ENCODE data around the gene TRIM66.

The TRIM66 gene

DNA sequence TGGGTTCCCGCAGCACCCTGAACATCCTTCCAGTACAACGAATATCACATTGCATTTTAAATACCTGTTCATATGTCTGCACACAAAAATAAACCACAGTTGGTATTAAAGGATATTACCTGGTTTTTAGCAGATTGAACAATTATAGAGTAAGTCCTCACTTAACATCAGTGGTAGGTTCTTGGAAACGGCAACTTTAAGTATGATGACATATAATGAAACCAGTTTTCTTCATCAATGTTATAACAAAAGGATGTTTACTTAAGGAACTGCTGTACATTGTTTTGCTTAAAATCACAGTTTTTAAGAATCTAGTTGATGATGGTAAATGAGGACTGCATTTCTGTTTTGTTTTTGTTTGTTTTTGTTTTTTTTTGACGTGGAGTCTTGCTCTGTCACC lies 28.0 kb downstream of the TRIM66 start:
- DNase-seq (ENCODE audit: low spot score), result no peak

DNA sequence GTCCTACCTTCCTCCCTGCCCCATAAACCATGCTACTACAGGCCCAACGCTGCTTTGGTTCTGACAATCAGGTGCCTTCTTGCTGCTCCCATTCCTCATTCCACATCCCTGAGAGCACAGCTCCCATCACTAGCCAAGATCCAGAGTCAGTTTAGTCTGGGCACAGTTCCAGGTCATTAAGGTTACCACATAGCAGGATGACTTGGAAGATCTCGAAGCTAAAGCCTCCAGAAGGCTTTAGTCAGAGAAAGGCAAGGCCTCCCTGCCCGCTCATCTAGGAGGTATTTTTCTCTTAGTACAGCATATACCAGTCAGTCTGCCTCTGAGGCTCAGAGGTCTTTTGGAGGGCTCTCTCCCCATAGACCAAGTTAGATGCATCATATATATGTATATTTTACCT lies 30.3 kb downstream of the TRIM66 start:
- DNase-seq (ENCODE audit: low spot score), result no peak

DNA sequence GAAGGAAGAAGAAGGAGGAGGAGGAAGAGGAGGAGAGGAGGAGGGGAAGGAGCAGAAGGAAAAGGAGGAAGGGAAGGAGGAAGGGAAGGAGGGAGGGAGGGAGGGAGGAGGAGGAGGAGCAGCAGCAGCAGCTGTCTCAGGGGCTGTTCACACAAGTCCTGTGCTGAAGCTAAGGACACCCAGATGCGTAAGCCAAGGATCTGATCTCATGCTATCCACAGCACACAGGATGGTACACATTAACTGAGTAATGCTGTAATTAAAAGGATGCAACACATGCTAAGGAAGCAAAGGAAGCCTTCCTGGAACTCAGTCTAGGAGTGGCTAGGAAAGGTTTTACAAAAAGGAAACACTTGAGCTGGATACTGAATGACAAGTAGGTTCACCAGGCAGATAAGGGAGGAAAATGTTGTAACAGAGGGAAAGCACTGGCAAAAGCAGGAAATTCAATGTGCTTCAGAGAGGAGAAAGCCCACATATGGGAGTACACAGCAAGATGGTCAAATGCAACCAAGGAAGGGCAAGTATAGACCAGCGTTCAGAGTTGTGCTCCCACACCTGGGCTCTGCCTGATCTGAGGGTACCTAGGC lies 32.0 kb downstream of the TRIM66 start:
- DNase-seq (ENCODE audit: low spot score), result no peak

DNA sequence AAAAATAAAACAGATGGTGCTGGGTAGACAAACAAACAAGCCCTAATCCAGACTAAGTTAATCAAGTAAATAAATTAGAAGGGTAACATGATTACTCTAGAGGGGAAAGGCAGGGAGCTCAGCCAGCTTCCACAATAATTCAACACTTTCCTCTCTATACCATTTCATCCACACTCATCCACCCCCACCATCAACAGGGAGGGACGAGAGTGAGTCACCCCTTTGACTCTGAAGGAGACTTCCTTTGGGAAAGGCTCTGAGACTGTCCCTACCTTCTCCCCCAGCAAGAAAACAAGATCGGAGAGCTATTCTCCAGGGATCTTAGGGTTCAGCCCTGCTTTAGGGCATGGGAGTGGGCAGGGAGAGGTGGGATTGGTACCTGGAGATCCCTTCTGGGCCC lies 33.1 kb downstream of the TRIM66 start:
- no peak for DNase-seq (ENCODE audit: low spot score)

DNA sequence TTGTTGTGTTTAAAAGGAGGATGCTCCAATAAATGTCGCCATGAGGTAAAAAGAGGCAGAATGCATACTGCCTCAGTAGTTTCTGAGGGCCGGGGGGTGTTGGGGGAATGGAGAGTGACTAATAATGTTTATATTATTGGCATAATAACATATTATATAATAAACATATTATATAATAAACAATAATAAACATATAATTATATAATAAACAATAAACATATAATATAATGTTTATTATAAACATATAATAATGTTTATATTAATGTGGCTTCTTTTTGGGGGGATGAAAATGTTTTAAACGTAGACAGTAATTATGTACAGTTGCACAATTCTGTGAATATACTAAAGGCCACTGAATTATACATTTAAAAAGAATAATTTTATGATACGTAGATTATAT lies 35.6 kb downstream of the TRIM66 start:
- DNase-seq (ENCODE audit: low spot score), result no peak

DNA sequence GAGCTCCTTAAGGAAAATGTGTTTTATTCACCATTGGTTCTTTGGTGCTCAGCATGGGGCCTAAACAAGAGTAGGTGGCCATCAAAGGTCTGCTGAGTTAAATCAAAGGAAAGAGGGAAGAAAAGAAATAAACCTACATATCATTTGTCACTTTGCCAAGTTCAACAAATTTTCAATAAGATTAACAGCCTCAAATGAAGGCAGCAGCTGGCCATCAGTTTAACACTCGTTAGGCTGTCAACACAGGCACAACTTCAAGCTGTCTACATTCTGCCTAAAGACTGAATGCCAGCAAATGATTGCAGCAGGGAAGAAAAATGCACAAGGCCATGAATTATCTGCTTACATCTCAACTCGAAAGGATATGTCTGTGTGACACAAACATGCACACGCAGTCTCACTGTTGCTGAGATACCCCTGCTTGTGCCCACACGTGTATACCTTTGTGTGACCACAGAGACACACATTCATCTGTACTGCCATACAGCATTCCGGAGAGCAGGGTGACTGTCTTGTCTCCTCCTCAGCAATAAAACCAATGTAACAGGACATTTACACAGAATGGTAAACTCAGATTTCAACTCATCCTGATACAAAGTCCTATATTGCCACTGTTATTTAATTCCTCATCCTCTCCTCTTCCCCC lies 40.1 kb downstream of the TRIM66 start:
- DNase-seq (ENCODE audit: low spot score), result no peak

DNA sequence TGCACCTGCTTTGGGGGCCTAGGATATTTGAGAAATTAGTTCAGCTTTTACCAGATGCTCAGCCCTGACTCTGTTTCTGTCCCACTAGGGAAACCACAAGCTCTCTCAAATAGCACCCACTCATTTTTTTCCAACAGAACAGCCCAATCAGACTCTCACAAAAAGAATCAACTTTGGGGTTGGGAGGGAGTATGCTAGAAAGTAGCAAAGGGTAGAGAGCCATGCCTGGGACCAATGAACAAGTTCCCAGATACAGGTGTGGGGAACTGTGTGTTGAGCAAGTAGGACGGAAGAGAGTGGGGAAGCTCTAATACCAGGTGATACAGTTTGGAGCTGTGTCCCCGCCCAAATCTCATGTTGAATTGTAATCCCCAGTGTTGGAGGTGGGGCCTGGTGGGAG lies 41.1 kb downstream of the TRIM66 start:
- DNase-seq (ENCODE audit: low spot score), result no peak

DNA sequence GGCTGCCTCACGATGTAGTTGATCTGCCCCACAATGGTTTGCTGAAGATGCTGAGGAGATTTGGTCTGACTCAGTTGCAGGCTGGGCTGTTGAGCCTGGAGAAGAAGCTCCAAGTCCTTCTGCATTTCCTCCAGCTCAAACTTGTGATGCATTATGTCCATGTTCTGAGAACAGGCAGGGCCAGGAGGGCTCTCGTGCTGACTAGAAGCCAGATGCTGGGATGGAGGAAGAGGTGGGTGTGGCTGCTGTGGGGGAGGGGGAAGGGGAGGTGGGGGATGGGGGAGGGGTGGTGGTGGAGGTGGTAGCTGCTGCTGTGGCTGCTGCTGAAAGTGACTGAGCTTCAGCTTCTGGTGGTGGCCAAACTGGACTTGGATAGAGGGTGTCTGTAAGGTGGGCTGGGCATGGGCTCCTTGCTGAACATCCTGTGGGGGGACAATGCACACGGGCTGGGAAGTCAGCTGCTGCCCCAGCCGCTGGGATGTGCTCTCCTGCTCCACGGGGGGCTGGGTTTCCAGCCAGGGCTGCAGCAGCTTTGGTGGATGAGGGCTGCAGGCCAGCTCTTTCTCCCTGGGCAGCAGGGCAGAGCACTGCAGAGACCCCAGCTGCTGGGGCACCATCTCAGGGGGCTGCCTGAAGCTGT lies 42.1 kb downstream of the TRIM66 start:
- DNase-seq (ENCODE audit: low spot score), result no peak

DNA sequence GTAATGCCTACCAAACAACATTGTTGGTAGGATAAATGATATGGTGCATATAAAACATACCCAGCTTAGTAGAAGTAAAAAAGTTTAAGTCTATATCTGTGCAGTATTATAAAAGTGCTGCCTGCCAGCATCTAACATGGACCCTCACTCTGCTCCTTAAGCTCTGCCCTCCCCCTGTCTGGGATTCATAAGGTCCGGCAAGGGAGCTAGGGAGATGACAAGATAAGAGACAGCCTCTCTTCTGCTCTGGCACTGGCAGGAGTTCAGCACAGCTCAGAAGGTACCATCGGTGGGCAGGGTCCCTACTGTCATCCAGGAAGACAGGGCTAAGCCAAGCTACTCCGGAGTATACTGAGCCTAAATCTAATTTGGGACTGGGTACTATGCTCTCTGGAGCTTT lies 42.8 kb downstream of the TRIM66 start:
- no peak for DNase-seq (ENCODE audit: low spot score)

DNA sequence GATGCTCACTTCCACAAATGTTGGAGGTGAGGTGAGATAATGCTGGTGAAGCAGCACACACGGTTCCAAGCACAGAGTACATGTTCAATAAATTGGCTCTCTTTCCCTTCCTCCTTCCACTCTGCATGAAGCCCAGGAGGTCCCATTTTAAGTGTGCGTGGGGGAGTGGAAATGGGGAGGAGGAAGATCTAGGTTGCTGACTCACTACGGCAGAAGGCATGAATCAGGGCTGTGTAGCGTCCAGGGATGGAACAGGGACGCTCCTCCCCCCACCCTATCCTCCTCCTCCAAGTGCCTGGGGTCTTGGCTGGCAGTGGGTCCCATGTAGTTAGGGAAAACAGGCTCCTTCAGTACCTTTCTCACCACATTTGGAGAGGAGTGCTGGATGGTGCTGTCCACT lies 44.2 kb downstream of the TRIM66 start:
- no peak for DNase-seq (ENCODE audit: low spot score)

DNA sequence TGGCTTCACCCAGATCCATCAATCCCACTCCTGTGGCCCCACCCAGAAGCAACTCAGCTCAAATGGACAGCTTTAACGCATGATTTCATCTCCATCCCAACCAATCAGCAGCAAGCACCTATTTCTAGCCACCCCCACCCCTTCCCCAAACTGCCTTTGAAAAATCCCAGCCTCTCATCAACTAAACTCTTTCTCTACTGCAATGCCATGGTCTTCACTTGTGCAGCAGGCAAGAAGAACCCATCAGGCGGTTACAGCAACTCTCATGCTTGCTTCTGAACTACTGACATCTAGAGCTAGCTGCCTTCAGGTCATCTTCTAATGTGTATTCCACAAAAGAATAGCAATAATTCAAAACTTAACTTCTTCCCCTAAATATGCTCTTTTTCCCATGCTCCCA lies 46.3 kb downstream of the TRIM66 start:
- no peak for DNase-seq (ENCODE audit: low spot score)

DNA sequence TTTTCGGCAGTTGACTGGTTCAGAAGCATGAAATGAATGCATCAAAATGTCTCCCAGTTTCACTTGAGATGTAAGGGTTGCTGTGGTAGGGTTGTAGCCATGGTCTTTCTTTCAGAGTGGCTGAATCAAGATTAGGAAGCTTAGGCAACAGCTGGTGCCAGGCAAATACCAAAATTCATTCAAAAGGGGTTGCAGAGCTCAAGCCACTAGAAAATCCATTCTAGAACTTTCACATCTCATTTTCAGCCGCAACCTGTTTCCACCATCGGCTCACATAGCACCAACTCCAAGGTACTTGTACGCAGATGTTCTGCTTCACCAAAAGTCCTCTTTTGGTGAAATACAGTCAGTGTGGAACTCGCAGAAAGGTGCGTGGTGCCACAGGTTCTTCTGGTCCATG lies 48.0 kb downstream of the TRIM66 start:
- DNase-seq (ENCODE audit: low spot score), result no peak

DNA sequence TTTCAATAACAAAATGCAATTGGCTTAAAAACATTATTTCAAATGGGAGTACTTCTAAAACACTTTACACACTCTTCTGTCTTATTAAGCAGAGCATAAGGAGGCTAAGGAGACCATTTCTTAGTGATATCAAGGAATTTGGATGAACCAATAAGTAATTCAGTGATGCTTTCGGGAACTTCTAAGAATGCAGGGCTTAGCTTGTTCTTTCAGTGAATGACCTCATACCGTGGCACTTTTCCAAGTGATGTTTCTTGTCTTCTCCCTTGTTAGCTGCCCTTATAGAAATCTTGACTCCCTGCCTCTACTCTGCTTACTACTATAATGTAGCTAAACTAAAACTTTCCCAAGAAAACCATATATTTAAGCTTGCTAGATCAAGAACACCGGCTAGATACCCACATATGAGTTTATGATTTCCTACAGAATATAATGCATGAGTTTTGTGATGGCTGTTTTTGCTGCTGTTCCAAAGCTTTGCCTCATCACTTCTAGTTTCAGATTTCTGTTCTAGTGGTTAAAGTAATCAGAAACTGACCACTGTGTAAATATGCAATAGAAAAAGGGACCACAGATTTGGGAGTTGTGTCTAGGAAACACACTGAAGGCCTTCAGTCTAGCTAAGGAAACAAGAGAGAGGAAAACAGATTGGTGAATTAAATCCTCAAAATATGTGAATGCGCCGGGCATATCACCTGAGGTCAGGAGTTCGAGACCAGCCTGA lies 50.9 kb downstream of the TRIM66 start:
- no peak for DNase-seq (ENCODE audit: low spot score)

DNA sequence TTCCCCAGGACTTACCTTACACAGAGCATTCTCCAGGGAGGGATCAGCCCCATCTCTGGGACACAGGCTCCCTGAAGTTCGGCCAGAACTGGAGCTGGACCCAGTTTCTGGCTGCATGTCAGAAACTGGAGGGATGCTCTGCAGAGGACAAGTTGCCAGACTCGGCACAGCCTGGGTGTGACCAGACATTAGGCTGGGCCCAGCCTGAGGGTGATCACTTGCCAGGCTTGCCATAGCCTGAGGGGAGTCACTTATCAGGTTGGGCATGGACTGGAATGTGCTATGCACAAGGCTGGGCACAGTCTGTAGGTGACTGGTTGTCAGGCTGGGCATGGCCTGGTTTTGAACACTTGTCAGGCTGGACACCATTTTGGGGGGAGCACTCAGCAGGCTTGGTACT lies 57.8 kb downstream of the TRIM66 start:
- no peak for DNase-seq (ENCODE audit: low spot score)

DNA sequence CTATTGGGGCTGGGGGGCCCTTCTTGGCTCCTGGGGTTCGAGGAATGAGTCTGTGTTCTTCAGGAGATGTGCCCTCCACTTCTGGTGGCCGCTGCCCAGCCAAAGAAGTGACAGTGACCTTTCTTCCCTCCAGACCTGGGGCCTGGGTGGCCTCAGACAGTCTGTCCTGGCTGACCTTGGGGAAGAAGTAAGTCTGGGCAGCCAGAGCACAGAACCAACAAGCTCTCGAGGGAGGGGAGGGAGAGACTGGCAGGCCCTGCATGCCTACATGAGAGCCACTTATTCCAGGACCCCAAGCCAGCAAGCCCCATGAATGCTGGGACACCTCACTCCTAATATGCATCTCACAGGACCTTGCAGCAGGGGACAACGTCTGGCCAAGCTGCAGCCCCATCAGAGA lies 61.3 kb downstream of the TRIM66 start:
- DNase-seq (ENCODE audit: low spot score), result no peak

DNA sequence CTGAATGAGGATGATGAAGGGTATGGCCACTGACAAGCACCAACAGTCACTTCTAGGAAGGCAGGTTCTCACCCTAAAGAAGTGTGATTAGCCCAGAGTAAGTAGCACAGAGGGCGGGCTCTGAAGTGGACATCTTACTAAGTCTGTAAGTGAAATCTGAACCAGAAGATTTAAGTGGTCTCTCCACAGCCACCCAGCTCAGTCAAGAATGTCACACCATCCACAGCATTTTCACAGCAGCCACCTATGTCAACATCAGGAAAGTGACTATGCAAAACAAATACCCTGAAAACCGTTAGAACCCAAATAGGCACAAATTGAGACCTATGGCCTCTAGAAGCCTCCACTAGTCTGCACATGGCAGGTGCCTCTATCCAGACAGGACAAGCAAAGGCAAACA lies 65.4 kb downstream of the TRIM66 start:
- no peak for DNase-seq (ENCODE audit: low spot score)

DNA sequence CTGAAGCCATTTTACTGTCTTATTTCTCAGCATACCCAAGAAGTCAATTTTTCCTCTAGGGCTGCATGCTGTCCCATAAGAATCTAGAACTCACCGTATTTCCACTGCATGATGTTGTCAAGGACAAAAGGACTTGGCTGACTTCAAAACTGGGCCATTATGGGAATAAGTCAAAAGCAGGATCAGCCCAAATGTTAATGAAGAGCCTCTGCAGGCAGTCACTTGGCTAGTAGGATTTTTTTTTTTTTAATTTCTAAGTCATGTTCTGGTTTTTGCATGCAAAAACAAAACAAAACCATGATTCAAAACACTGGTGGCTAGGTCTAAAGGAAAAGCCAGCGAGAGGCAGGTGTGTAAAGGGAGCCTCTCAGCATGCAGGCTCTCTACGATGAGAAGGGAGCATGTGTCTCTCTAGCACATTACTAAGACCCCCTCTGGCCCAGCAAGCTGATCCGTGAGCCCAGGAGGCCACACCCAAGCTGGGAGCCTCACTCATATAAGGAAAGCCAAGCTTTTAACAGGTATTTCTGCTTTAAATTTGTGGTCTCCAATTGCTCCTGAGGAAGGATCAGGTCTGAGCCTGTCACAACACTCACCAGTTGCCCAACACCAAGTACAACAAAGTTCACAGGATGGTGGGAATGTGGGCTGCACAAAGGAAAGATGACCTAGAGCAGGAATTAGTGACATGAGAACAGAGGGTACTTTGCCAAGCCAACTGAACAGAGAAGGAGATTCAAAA lies 67.0 kb downstream of the TRIM66 start:
- DNase-seq (ENCODE audit: low spot score), result no peak

DNA sequence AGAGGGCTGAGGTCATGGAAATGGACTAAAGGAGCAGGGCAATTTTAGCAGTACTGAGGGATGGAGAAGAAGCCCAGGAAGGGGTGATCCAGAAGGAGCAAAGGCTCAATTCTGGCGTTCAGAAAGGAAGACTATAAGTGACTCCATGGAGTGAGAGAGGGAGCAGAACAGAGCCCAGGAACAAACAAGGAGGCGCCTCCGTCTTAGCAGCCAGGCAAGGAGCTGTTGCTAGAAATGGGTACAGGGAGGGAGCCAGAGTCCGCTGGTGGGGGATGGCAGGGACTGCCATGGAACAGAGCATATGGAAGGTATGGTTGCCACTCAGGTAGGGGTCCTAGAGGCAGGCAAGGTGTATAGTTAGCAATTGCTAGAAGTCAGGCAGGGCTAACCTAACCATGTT lies 68.0 kb downstream of the TRIM66 start:
- DNase-seq (ENCODE audit: low spot score), result no peak

DNA sequence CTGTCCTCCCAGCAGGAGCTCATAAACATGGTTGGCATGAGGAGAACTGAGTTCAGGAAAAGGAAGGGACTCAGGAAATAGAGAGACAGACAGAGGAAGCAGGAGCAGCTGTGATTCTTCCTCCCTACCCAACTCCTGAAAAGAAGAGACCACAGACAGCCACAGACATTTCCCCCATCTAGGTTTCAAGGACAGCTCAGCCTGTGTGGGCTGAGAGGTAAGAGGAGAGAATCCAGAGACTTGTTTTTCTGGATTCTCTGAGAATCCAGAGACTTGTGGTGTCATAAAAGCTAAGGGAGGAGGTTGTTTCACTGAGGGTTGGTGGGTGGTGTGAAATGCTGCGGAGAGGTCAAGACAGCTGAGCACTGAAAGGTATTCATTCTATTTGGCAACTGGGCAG lies 69.4 kb downstream of the TRIM66 start:
- DNase-seq (ENCODE audit: low spot score), result no peak

DNA sequence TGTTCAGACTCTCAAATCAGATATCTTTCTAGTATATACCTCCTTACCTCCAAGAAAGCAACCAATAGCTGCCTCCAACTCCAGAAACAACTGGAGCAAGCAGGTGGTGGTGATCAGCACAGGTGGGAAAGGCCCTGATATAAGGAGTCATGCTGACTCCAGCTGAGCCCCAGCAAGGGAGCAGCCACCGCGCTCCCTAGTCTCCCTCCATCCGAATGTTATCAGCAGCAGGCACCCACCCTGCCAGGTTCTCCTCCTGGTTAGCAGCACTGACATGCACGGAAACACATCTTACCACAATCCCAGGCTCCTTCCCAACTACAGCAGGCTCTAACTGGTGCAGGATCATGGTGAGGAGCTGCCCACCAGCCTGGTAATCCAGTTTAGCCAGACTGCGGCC lies 69.9 kb downstream of the TRIM66 start:
- no peak for DNase-seq (ENCODE audit: low spot score)

DNA sequence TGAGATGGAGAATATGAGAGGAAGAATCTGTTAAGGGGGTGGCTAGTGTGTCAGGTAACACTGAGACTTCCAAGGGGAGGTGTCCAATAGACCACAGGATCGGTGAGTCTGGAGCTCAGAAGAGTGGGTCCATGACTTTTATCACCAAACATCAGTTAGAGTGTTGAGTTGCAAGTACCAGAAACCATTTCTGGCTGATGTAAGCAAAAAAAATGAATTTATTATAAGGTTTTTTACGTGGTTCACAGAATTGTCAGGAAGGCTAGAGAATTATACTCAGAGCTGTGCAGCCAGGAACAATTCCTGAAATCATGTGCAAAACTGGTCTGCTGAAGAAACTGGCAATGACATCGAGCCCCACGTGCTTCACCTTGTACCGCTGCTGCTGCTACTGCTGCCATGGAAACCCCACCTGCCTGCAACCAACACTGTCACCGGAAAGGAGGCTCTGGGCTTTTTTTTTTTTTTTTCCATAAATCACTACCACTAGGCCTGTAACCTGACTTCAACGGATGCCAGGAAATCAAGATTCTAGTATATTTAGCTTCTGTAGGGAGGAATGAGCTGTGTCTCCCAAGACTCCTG lies 71.8 kb downstream of the TRIM66 start:
- no peak for DNase-seq (ENCODE audit: low spot score)

DNA sequence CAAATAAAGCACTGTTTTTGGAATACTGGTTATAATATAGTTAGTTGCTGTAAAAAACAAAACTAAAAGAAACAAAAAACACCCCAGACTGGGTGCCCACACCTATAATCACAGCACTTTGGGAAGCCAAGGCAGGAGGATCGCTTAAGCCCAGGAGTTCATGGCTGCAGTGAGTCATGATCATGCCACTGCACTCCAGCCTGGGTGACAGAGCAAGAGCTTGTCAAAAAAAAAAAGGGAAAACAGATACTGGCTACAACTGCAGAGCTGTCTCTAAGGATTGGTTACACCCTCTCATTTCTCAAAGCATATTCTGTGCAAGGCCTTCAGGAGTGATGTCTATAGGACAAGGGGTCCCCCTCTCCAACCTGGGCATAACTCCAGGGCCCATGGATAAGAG lies 73.8 kb downstream of the TRIM66 start:
- no peak for DNase-seq (ENCODE audit: low spot score)
